GM21825 (cell line): Measurements from ENCODE around the gene ZNF304.
"Not testable (repeated sequence)": the region's sequence is repeated elsewhere in the genome, so short reads cannot be mapped to it uniquely, and the experiment has no call there.

ENCODE experiments used
- ATAC-seq: cut with Tn5 transposase; IDR thresholded peaks from one replicate; pipeline ENCODE4 v1.9.1; 2021; ENCODE audit warnings: mild to moderate bottlenecking, moderate library complexity; ENCODE audit not compliant: unreplicated experiment

ZNF304 gene

DNA sequence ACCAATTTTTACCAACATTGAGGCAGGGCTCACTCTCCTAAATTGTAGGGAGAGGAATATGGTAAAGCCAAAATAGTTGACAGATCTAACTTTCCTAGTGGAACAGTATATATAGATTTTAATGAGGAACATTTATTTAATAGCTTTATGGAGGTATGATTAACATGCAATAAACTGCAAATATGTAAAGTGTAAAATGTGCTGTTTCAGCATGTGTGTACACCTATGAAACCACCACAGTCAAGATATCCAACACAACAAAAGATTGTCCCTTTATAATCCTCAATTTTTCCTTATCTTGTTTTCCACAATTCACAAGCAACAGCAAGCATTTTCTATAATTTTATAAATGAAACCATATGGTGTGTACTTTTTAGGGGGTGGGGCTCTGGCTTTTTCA lies 8.2 kb downstream of the ZNF304 start:
- ATAC-seq, result no peak

DNA sequence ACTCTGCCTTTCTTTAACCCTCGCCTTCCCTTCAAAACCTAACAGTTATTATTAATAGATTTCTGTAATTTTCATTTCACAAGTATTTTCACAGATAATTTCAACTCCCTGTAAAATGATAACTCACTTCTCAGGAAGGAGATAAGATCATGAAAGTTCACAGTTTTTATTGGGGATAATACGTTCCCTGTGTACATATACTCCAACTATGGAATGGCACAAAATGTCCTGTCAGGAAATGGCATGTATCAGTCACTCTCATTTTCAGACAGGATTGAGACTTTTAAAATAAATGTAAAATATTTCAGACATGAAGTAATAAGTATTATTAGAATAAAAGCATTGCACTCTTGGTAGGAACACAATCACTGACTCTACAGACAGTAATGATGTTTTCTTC lies 11.3 kb downstream of the ZNF304 start:
- no peak for ATAC-seq

DNA sequence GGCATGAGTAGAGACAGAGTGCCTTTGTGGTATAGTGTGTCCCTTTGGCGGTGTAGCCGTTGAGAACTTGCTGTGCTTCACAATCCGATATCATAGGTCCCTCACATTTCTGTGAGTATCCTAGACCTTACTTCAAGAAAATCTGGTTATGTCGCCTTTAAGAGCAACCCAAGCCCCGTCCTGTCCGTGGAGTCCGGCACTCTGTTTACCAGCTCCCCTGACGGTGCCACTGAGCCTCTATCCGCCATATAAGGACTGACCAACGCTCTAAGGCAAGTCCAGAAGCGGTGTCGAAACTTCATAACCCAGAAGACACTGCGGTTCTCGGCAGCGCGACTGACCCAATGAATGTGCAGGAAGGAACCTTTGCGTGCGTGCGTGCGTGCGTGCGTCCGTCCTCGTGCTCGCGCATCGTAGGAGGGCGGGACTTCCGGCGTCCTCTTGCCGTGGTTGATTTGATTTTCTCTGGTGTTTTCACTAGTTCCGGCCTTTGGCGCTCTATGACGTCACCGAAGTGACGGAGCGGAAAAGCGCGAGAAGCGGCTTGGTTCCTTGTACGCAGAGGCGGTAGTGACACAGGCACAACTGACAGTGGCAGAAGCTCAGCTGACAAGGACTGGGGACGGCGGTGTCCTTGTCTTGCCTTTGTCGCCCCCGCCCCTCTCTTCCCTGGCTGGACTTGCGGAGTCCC lies 12.1 kb downstream of the ZNF304 start, which contains the start of the genes TRAPPC2B and ZNF547:
Gene TRAPPC2B, plus strand, starts transcription at position 555 of the 691 bp plus-strand sequence. CDS start 1,283 bp downstream, outside the sequence.
Gene ZNF547, plus strand, starts transcription at position 555 of the 691 bp plus-strand sequence. CDS start 5,005 bp downstream, outside the sequence.
- ATAC-seq, result peak; percentile 91

DNA sequence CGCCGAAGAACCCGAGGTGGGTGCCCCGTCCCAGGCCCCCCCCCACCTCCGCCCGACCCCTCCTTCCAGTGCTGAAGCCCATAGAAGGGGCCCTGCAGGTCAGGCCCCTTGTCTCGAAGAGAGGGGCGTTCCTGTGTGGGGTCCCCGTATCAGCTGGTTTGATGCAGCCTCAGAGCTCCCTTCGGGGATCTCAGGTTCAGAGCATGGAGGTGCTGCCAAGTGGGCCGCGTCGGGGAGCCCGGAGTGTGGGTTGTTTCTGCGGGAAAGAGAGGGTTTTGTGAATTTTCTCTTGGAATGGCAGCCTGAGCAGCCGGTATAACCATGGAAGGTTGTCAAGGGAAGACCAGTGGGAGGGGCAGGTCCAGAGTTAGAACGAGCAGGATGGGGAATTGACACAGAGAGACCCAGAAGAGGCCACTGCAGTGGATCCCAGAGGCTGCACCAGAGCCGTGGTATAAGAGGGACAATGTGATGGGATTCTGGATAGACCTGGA lies 12.7 kb downstream of the ZNF304 start:
- ATAC-seq, result no peak

DNA sequence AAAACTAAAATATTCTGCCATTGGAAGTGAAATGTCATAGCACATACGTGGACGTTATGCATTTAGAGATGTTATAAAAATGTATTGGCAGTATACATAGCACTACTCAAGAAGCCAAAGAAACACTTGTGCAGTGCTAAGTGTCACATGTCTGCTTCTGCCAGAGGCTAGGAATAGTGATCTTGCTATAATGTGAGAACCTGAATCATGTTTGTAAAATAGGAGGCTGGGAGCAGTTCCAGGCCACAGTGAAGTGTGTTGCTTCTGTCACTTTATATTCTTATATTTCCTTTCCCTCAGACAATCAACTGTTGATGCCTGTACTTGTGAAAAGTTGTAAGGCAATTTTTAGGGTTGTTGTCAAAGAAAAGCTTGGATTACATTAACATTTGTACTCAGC lies 15.7 kb downstream of the ZNF304 start:
- no peak for ATAC-seq

- no peak for ATAC-seq
Observed at GRCh38 chr19:57374179-57374578, 23.1 kb downstream of the ZNF304 start.

DNA sequence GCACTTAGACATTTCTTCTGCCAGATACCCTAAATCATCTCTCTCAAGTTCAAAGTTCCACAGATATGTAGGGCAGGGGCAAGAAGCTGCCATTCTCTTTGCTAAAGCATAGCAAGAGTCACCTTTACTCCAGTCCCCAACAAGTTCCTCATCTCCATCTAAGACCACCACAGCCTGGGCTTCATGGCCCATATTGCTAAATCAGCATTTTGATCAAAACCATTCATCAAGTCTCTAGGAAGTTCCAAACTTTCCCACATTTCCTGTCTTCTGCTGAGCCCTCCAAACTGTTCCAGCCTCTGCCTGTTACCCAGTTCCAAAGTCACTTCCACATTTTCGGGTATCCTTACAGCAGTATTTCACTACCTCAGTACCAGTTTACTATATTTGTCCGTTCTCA lies 23.6 kb downstream of the ZNF304 start:
- ATAC-seq, result not testable (repeated sequence)

GRCh38 chr19:57376151-57376550 lies 25.1 kb downstream of the ZNF304 start:
- no peak for ATAC-seq

DNA sequence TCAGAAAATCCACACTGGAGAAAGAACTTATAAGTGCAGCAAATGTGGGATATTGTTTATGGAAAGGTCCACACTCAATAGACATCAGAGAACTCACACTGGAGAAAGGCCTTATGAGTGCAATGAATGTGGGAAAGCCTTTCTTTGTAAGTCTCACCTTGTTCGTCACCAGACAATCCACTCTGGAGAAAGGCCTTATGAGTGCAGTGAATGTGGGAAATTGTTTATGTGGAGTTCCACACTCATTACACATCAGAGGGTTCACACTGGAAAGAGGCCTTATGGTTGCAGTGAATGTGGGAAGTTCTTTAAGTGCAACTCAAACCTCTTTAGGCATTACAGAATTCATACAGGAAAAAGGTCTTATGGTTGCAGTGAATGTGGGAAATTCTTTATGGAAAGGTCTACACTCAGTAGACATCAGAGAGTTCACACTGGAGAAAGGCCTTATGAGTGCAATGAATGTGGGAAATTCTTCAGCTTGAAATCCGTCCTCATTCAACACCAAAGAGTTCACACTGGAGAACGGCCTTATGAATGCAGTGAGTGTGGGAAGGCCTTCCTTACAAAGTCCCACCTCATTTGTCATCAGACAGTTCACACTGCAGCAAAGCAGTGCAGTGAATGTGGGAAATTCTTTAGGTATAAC lies 26.6 kb downstream of the ZNF304 start:
- no peak for ATAC-seq

GRCh38 chr19:57380923-57381322 lies 29.9 kb downstream of the ZNF304 start:
- ATAC-seq, result no peak

GRCh38 chr19:57382806-57383488 lies 31.9 kb downstream of the ZNF304 start:
- no peak for ATAC-seq

DNA sequence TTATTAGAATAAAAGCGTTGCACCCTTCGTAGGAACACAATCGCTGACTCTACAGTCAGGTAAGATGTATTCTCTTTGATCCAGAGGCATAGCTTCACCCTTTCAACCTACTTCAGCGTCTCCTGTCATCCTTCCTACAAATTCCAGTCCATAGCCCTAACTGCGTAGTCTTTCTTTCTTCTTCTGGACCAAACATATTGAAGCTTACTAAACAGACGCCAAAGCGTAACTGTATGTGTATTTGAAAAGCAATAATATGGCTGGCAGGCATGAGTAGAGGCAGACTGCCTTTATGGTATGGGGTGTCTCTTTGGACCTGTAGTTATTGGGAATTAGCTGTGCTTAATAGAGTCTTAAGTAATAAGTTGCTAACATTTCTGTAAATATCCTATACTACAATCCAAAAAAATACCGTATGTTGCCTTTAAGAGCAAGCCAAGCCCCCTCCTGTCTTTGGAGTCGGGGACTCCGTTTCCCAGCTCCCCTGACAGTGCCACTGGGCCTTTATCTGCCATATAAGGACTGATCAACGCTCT lies 38.2 kb downstream of the ZNF304 start:
- peak; percentile 10 for ATAC-seq

GRCh38 chr19:57389730-57390598 lies 38.9 kb downstream of the ZNF304 start, which contains the start of gene ZNF548:
ZNF548 (plus strand) TSS chr19:57389854; CDS start chr19:57390100, 246 bp downstream.
- ATAC-seq, result peak; percentile 95

DNA sequence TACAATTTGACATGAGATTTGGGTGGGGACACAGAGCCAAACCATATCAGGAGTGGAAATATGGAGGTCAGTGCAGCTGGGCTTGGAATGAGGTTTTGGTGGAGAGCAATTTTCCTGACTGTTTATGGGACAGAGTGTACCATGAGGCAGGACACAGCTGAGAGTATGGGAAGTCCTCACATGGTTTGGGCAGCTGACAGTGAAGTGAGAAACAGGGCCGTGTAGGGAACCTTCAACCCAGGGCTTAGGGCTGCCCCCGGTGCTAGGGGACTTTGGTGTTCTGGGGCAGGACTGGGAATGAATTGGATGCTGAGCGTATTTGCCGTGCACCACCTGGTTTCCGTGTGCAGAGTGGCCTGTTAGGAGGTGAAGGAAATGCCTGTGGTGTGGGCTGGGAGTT lies 44.6 kb downstream of the ZNF304 start:
- ATAC-seq, result no peak

GRCh38 chr19:57398868-57399267 lies 47.8 kb downstream of the ZNF304 start:
- no peak for ATAC-seq

DNA sequence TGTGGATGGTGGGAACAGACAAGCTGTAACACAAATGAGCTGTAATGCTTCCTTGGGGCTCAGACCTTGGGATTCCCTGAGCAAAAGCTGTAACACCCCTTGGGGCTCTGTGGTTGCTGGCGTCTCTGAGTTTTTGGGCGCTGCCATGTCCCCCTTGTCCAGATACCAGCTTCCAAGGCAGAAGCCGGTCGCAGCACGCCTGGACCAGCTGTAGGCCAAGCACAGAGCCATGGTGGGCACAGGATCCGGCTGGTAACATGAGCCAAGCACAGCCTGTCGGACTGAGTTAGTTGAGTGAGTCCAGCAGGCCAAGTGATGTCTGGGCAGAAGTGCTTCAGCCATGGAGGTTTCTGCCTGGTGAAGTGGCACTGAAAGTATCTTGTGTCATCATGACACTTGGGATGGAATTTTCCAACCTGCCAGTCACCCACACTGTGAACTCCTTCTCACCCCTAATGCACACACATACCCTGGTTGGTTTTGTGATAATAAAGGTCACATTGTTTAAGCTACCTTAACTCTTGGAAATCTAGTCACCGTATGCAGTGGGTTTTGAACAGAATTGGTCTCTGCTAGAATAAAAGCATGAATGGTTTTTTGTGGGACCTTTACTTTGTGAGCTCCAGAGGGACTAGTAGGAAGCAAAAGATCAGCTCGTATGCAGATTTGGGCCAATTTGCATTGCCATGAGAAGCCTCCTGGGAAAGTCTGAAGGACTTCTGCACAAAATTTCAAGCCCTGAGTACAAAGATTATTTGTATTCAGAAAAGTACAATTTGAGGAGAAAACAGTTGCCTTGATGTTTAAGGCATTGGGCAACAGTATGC lies 52.9 kb downstream of the ZNF304 start:
- ATAC-seq, result no peak

DNA sequence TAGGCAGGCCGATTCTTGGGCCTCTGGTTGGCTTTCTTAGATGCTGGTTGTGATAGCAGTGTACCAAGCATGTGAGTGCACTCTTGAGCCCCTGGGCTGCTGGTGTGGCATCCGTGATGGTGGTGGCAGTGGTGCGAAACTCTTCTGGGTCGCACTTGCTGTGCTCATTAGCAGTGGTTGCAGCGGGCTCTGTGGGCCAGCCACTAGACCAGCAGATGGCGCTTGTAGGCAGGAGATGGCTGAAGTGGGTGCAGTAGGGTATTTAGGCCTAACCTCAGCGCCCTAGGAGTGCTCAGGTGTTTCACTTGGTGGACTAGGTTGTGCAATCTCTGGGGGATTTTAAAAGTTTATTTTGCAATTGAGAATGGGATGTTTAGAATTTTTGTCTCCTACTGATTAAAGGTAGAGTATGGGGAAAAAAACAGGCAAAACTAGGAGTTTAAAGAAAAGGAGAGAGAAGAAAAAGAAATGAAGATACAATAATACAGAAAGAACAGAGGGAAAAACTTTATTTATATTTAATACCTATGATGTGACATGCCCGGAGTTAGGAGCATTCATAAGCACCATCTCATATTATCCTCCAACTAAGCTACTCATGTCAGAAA lies 55.5 kb downstream of the ZNF304 start:
- no peak for ATAC-seq
